Colonic mucosa (tissue), 4 donors: ENCODE results near the gene EYS. TPM values are rescaled to one million over a fixed set of nuclear protein-coding genes. Genes with fewer than 3 reads are reported as not detected.

Experiments used
- DNase-seq: peaks from one replicate; pipeline ENCODE4 v3.0.0-alpha.2; 2020
- H3K27ac ChIP-seq: fragments of 200-600 bp; one replicate; pipeline ENCODE4 v1.8.0; 2021
- H3K27me3 ChIP-seq: fragments of 200-600 bp; one replicate; pipeline ENCODE4 v1.8.0; 2021
- H3K36me3 ChIP-seq: fragments of 200-600 bp; one replicate; pipeline ENCODE4 v1.8.0; 2021
- H3K4me1 ChIP-seq: fragments of 200-600 bp; one replicate; pipeline ENCODE4 v1.8.0; 2021; ENCODE audit warnings: mild to moderate bottlenecking
- H3K4me3 ChIP-seq: fragments of 200-600 bp; one replicate; pipeline ENCODE4 v1.8.0; 2021
- H3K9ac ChIP-seq, 2 donors: one replicate each; pipeline ENCODE4 v1.7.0; 2013; ENCODE audit warnings: control low read depth in 2 of 2, low read depth in 2 of 2, low read length in 2 of 2
- H3K9me3 ChIP-seq: fragments of 200-600 bp; one replicate; pipeline ENCODE4 v1.8.0; 2021
- intact Hi-C: fragments of 100-400 bp; cut with DNase I; formaldehyde crosslinking; loops from one replicate; pipeline ENCODE4 v1.14.1; 2022
- total RNA-seq, 2 donors: library from RNA; stranded (reverse); fragmentation: NEBNext Ultra II Directional in 1 of 2; extraction: Animal tissue kit (Norgen Biotek cat#: 25700) in 1 of 2; gene quantifications; one replicate each; pipeline ENCODE4 v1.2.1, GENCODE V29; 2021
- TF ChIP-seq, protein P1 (sequence below): fragments of 200-600 bp; IDR thresholded peaks from one replicate; pipeline ENCODE4 v1.8.0; 2022; ENCODE audit warnings: antibody characterized with exemption, mild to moderate bottlenecking
- donor health status: healthy.
- donor health status: DM: no; HTN: no; CAD: no.
- donor health status: DM: no; HTN: no; CAD: no.

EYS gene
- total RNA-seq, 2 donors from 2014 or later: 0.64 to 0.82 TPM

DNA sequence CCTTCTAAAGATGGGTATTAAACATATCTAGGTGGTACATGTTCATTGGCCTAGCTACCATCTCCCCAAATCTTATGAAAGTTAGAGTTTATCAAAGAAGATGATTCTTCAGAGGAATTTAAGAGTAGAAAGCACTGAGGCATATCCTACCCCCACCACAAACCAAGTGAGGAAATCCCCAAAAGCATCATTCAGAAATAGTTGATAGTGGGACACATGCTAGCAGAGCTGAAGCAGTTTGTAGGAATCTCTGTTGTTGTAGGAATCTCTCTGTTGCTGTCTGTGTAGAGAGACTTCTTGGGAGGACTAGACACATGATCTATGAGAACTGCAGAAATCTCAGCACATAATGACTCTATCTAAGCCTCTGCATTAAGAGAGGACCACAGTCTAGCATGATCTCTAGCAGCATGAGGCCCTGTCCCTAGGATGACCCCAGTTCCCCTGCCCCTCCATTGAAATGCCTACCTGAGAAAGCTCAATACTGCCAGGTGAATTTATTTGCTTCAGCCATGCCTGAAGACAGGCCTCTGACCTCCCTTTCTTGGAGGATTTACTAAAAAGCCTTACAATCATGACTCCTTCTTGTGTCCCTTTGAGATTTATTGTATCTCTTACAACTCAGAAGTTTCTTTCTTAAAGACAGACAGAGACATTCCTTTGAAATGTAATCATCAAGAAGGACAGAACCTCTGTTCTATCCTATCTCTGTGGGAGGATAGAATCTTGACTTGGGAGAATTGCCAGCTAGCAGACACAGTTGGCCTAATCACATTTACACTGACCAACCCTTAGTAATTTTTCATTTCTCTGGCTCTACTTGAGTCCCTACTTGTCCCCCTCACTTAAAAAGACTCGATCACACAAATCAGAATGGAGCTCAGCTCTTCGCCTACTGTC lies 1489.1 kb downstream of the EYS start:
- no peak for DNase-seq
- intact Hi-C loops: no loop called here

DNA sequence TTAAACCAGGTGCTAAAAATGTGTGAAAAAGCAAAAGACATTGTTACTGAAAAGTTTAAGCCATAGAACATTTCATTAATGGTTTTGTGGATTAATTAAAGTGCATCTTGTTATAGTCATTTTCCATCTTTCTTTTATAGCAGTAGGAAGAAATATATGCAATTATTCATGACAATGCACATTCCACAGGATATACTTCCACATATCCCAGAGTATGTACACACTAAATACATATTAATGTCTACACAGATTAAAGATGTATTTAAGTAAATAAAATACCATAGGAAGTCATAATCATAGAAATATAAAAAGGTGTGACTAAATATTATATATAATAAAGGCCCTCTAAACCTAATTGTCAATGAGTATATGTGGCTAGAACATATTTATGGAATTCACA lies 1492.7 kb downstream of the EYS start:
- intact Hi-C loops: no loop called here
- H3K27me3 ChIP-seq: no peaks in the 10 kb centered on the region
- no peak overlapping the region for H3K27ac ChIP-seq
- no peak overlapping the region for H3K4me3 ChIP-seq
- H3K9me3 ChIP-seq: no peaks in the 10 kb centered on the region
- no peak for DNase-seq
- no peaks in the 10 kb centered on the region for H3K4me1 ChIP-seq
- TF ChIP-seq, protein P1, sequence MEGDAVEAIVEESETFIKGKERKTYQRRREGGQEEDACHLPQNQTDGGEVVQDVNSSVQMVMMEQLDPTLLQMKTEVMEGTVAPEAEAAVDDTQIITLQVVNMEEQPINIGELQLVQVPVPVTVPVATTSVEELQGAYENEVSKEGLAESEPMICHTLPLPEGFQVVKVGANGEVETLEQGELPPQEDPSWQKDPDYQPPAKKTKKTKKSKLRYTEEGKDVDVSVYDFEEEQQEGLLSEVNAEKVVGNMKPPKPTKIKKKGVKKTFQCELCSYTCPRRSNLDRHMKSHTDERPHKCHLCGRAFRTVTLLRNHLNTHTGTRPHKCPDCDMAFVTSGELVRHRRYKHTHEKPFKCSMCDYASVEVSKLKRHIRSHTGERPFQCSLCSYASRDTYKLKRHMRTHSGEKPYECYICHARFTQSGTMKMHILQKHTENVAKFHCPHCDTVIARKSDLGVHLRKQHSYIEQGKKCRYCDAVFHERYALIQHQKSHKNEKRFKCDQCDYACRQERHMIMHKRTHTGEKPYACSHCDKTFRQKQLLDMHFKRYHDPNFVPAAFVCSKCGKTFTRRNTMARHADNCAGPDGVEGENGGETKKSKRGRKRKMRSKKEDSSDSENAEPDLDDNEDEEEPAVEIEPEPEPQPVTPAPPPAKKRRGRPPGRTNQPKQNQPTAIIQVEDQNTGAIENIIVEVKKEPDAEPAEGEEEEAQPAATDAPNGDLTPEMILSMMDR: no peak
- no peaks in the 10 kb centered on the region for H3K36me3 ChIP-seq
- no peak overlapping the region for H3K9ac ChIP-seq

More for the DNA sequence above, 1489.1 kb downstream of the EYS start:
- no peak overlapping the region for H3K4me3 ChIP-seq
- H3K9me3 ChIP-seq: no peaks in the 10 kb centered on the region
- H3K27ac ChIP-seq: no peak overlapping the region
- no peaks in the 10 kb centered on the region for H3K27me3 ChIP-seq
- H3K9ac ChIP-seq: no peak overlapping the region
- no peaks in the 10 kb centered on the region for H3K36me3 ChIP-seq
- no peaks in the 10 kb centered on the region for H3K4me1 ChIP-seq
- TF ChIP-seq, protein P1: no peak

GRCh38 chr6:64213697-64214096 lies 1493.3 kb downstream of the EYS start:
- Histone ChIP-seq H3K9me3 (no peaks in the 10 kb centered on the region), H3K4me3 (no peak overlapping the region), H3K27me3 (no peaks in the 10 kb centered on the region), H3K4me1 (no peaks in the 10 kb centered on the region), H3K27ac (no peak overlapping the region), H3K36me3 (no peaks in the 10 kb centered on the region), H3K9ac (no peak overlapping the region)
- no peak for DNase-seq
- TF ChIP-seq, protein P1: no peak
- intact Hi-C loops: no loop called here

- no peaks in the 10 kb centered on the region for H3K4me1 ChIP-seq
- no peak for DNase-seq
- no peak overlapping the region for H3K4me3 ChIP-seq
- H3K36me3 ChIP-seq: no peaks in the 10 kb centered on the region
- H3K27me3 ChIP-seq: no peaks in the 10 kb centered on the region
- no peaks in the 10 kb centered on the region for H3K9me3 ChIP-seq
- H3K9ac ChIP-seq: no peak overlapping the region
- intact Hi-C loops: no loop called here
- H3K27ac ChIP-seq: no peak overlapping the region
- TF ChIP-seq, protein P1: no peak
Measured at GRCh38 chr6:64197246-64197645, 1509.8 kb downstream of the EYS start.

- Histone ChIP-seq H3K4me1 (no peaks in the 10 kb centered on the region), H3K9ac (no peak overlapping the region), H3K9me3 (no peaks in the 10 kb centered on the region), H3K27me3 (no peaks in the 10 kb centered on the region), H3K36me3 (no peaks in the 10 kb centered on the region), H3K27ac (no peak overlapping the region), H3K4me3 (no peak overlapping the region)
- intact Hi-C loops: no loop called here
- TF ChIP-seq, protein P1: no peak
- DNase-seq: no peak
Measured at GRCh38 chr6:64186592-64186991, 1520.4 kb downstream of the EYS start.
